ENCODE results near the gene AXIN1.

DNA sequence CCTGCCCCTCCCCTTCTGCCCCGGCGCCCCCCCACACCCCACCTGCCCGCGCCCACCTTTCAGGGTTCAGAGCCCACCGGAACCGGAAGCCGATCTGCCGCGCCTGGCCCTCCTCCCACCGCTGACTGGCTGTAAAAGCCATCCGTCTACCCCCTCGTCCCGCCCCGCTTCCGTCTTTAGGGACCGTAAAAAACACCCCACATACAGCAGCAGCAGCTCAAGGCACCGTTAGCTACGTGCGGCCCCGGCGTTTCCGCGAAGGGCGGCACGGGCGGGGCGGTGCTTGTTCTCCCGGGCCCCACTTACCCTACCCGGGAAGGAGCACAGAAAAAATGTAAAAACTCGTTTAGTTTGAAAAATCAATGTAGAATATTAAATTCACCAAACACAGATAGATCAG lies 17.9 kb upstream of the AXIN1 start, which contains the start of gene MRPL28:
- TF ChIP-seq, protein P1, sequence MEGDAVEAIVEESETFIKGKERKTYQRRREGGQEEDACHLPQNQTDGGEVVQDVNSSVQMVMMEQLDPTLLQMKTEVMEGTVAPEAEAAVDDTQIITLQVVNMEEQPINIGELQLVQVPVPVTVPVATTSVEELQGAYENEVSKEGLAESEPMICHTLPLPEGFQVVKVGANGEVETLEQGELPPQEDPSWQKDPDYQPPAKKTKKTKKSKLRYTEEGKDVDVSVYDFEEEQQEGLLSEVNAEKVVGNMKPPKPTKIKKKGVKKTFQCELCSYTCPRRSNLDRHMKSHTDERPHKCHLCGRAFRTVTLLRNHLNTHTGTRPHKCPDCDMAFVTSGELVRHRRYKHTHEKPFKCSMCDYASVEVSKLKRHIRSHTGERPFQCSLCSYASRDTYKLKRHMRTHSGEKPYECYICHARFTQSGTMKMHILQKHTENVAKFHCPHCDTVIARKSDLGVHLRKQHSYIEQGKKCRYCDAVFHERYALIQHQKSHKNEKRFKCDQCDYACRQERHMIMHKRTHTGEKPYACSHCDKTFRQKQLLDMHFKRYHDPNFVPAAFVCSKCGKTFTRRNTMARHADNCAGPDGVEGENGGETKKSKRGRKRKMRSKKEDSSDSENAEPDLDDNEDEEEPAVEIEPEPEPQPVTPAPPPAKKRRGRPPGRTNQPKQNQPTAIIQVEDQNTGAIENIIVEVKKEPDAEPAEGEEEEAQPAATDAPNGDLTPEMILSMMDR (IDR thresholded peaks at IDR 0.05; ENCODE audit: insufficient read depth, low read depth, low read length): no peak
- no peak for TF ChIP-seq EZH2 (IDR thresholded peaks at IDR 0.05; ENCODE audit: insufficient read depth, low read length)
